ENCODE measurements around the gene PTPN18.

GRCh38 chr2:130349174-130349573 is 6.7 kb upstream of the PTPN18 start:
- TF ChIP-seq, protein P1, sequence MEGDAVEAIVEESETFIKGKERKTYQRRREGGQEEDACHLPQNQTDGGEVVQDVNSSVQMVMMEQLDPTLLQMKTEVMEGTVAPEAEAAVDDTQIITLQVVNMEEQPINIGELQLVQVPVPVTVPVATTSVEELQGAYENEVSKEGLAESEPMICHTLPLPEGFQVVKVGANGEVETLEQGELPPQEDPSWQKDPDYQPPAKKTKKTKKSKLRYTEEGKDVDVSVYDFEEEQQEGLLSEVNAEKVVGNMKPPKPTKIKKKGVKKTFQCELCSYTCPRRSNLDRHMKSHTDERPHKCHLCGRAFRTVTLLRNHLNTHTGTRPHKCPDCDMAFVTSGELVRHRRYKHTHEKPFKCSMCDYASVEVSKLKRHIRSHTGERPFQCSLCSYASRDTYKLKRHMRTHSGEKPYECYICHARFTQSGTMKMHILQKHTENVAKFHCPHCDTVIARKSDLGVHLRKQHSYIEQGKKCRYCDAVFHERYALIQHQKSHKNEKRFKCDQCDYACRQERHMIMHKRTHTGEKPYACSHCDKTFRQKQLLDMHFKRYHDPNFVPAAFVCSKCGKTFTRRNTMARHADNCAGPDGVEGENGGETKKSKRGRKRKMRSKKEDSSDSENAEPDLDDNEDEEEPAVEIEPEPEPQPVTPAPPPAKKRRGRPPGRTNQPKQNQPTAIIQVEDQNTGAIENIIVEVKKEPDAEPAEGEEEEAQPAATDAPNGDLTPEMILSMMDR (IDR thresholded peaks at IDR 0.05), result no peak
- TF ChIP-seq EZH2 (IDR thresholded peaks at IDR 0.05; ENCODE audit: borderline replicate concordance, insufficient read depth, low read depth, low read length, poor library complexity, severe bottlenecking), result no peak
